ENCODE data around the gene ADCY4. TPM values are rescaled to one million over a fixed set of nuclear protein-coding genes. Genes with fewer than 3 reads are reported as not detected.

ADCY4 gene
- total RNA-seq, 1 donor from 2014 or later, result 3.3 TPM

DNA sequence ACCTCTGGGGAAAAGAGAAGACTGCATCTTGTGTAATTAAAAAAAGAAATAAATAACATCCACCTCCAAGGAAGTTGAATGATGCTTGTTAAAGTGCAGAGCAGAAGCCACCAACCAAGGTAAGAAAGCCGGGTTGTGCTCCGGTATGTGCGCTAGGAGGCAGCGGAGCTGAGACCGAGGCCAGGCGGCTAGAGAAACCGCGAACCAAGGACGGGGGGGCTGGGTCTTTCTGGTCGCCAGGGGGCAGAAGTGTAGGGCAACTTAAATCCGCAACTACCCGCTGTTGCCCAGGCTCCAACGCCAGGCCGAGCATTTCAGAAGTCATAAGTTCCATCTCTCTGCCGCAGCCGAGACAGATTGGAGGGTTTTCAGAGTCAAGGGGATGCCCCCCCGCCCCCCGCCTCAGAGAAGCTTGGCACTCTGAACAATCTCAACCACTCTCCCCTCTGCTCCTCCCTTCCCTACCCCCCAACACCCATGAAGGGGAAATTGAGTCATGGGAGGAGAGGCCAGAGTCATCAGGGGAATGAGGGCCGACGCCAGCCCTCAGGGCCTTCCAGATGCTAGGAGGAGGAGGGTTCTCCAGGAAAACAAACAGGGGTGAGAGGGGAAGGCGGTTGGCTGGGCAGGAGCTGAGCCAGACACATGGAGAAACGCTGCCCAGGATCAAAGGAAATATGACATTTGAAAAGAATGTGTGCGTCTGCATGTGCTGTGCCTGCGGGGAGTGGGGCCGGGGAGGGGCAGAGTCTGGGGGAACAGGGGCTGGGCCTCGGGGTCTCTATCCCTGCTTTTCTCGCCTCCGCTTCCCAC lies 30.9 kb upstream of the ADCY4 start:
- no peaks in the 10 kb centered on the region for H3K9me3 Mint-ChIP-seq (ENCODE audit: low read depth)
- peak overlapping the region; percentile 98 for H3K27ac Mint-ChIP-seq (ENCODE audit: unreplicated experiment)
- DNase-seq (ENCODE audit: low spot score), result no peak
- peaks cover 25% of the 10 kb centered on the region for H3K4me1 Mint-ChIP-seq (ENCODE audit: low read depth)
- no peaks in the 10 kb centered on the region for H3K36me3 Mint-ChIP-seq (ENCODE audit: low read depth)
- no peaks in the 10 kb centered on the region for H3K27me3 Mint-ChIP-seq (ENCODE audit: low read depth)
- TF ChIP-seq, protein P1, sequence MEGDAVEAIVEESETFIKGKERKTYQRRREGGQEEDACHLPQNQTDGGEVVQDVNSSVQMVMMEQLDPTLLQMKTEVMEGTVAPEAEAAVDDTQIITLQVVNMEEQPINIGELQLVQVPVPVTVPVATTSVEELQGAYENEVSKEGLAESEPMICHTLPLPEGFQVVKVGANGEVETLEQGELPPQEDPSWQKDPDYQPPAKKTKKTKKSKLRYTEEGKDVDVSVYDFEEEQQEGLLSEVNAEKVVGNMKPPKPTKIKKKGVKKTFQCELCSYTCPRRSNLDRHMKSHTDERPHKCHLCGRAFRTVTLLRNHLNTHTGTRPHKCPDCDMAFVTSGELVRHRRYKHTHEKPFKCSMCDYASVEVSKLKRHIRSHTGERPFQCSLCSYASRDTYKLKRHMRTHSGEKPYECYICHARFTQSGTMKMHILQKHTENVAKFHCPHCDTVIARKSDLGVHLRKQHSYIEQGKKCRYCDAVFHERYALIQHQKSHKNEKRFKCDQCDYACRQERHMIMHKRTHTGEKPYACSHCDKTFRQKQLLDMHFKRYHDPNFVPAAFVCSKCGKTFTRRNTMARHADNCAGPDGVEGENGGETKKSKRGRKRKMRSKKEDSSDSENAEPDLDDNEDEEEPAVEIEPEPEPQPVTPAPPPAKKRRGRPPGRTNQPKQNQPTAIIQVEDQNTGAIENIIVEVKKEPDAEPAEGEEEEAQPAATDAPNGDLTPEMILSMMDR (IDR thresholded peaks at IDR 0.05), result peak; percentile 99
- peak overlapping the region; percentile 92 for H3K4me3 Mint-ChIP-seq (ENCODE audit: unreplicated experiment)

DNA sequence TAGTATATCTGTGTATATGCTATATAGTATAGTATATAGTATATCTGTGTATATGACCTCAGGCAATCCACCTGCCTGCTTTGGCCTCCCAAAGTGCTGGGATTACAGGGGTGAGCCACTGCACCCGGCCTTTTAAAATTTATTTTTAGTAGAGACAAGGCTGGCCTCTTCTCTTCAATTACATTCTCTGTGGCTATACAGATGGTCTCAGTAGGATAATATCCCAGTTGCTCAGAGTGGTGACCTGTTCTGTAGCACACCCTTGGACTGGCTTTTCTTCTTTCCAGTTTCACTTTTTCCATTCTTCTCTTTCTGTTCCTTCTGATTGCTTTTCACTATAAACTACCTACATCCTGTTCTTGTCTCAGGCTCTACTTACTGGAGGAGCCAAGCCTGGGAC lies 30.0 kb upstream of the ADCY4 start:
- DNase-seq (ENCODE audit: low spot score), result no peak
- Mint-ChIP-seq H3K4me3 (ENCODE audit: unreplicated experiment) (no peak overlapping the region), H3K36me3 (ENCODE audit: low read depth) (no peaks in the 10 kb centered on the region), H3K27me3 (ENCODE audit: low read depth) (no peaks in the 10 kb centered on the region), H3K4me1 (ENCODE audit: low read depth) (peaks cover 25% of the 10 kb centered on the region), H3K27ac (ENCODE audit: unreplicated experiment) (peak overlapping the region; percentile 1), H3K9me3 (ENCODE audit: low read depth) (no peaks in the 10 kb centered on the region)
- TF ChIP-seq, protein P1 (IDR thresholded peaks at IDR 0.05), result no peak

DNA sequence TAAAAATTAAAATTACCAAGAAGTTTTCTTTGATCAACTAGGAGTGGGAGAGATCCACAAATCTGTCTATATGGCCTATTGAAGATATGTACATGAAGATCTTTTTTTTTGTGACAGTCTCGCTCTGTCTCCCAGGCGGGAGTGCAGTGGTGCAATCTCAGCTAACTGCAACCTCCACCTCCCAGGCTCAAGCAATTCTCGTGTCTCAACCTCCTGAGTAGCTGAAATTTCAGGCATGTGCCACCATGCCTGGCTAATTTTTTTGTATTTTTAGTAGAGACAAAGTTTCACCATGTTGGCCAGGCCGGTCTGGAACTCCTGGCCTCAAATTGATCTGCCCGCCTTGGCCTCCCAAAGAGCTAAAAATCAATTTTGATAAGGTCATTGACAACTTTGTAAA lies 28.5 kb upstream of the ADCY4 start:
- TF ChIP-seq, protein P1 (IDR thresholded peaks at IDR 0.05), result no peak
- H3K27ac Mint-ChIP-seq (ENCODE audit: unreplicated experiment), result no peak overlapping the region
- H3K36me3 Mint-ChIP-seq (ENCODE audit: low read depth), result no peaks in the 10 kb centered on the region
- H3K9me3 Mint-ChIP-seq (ENCODE audit: low read depth), result no peaks in the 10 kb centered on the region
- H3K4me3 Mint-ChIP-seq (ENCODE audit: unreplicated experiment), result no peak overlapping the region
- DNase-seq (ENCODE audit: low spot score), result no peak
- peaks cover 21% of the 10 kb centered on the region for H3K4me1 Mint-ChIP-seq (ENCODE audit: low read depth)
- no peaks in the 10 kb centered on the region for H3K27me3 Mint-ChIP-seq (ENCODE audit: low read depth)

DNA sequence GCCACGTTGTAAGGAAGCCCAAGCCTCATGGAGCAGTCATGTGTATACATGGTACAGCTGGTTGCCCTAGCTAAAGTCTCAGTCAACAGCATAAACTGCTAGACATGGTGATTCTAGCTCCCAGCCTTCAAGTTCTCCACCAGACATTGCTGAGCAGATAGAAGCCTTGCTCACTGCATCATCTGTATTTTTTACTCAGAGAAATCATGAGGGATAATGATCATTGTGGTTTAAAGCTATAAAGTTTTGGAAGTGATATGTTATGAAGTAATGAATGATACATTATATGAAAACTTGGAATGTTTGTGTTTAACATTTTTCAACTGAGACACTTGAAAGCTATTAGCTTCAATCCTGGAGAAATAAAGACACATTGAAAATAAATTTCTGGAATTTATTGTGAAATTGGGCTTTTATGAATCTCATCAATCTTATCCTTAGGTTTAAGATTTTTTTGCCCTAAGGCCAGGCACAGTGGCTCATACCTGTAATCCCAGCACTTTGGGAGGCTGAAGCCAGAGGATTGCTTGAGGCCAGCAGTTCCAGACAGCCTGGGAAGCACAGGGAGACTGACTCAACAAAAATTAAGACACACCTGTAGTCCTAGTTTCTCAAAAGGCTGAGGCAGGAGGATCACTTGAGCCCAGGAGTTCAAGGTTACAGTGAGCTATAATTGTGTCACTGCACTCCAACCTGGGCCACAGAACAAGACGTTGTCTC lies 27.5 kb upstream of the ADCY4 start:
- Mint-ChIP-seq H3K9me3 (ENCODE audit: low read depth) (no peaks in the 10 kb centered on the region), H3K36me3 (ENCODE audit: low read depth) (no peaks in the 10 kb centered on the region), H3K4me1 (ENCODE audit: low read depth) (peaks cover 15% of the 10 kb centered on the region), H3K27ac (ENCODE audit: unreplicated experiment) (no peak overlapping the region), H3K4me3 (ENCODE audit: unreplicated experiment) (no peak overlapping the region), H3K27me3 (ENCODE audit: low read depth) (peaks cover 2% of the 10 kb centered on the region)
- TF ChIP-seq, protein P1 (IDR thresholded peaks at IDR 0.05), result no peak
- no peak for DNase-seq (ENCODE audit: low spot score)

DNA sequence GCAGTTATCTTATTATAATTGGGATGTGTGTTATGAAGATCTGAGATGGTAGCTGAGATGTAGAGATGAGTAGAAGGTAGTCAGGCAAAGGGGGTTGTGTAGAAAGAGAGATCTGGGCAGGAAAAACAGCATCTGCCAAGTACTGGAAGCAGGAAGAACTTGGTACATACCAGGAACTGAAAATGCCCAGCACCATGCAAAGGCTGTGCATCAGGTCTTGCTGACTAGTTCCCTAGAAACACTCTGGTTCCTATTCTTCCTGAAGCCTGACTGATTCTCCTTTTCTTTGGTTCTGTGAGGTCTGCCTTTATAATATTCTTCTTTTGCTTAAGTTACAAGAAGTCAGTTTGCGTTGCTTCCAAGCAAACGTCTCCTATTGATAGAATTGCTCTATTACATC lies 26.5 kb upstream of the ADCY4 start:
- H3K27me3 Mint-ChIP-seq (ENCODE audit: low read depth), result peaks cover 2% of the 10 kb centered on the region
- TF ChIP-seq, protein P1 (IDR thresholded peaks at IDR 0.05), result no peak
- H3K4me3 Mint-ChIP-seq (ENCODE audit: unreplicated experiment), result no peak overlapping the region
- H3K27ac Mint-ChIP-seq (ENCODE audit: unreplicated experiment), result no peak overlapping the region
- no peaks in the 10 kb centered on the region for H3K36me3 Mint-ChIP-seq (ENCODE audit: low read depth)
- no peaks in the 10 kb centered on the region for H3K9me3 Mint-ChIP-seq (ENCODE audit: low read depth)
- peaks cover 13% of the 10 kb centered on the region for H3K4me1 Mint-ChIP-seq (ENCODE audit: low read depth)
- DNase-seq (ENCODE audit: low spot score), result no peak

All from chondrocyte (in vitro differentiated cells).